GM19395 (cell line): ENCODE results near the gene SMYD3.

Source experiments
- ATAC-seq: cut with Tn5 transposase; IDR thresholded peaks from one replicate; pipeline ENCODE4 v1.9.1; 2021; ENCODE audit warnings: mild to moderate bottlenecking, moderate library complexity; ENCODE audit not compliant: unreplicated experiment

Gene SMYD3

GRCh38 chr1:246506674-246507481 lies at the start of gene SMYD3:
Gene SMYD3 (minus strand): TSS chr1:246507279.
- ATAC-seq: peak; percentile 94

GRCh38 chr1:246554201-246554600 lies 47.1 kb upstream of the SMYD3 start:
- ATAC-seq: no peak

GRCh38 chr1:246552110-246552509 lies 45.0 kb upstream of the SMYD3 start:
- ATAC-seq: no peak

- no peak for ATAC-seq
These were observed 43.3 kb upstream of the SMYD3 start for GRCh38 chr1:246550402-246550801.

- ATAC-seq: no peak
These were observed 42.6 kb upstream of the SMYD3 start for GRCh38 chr1:246549665-246550064.

GRCh38 chr1:246544001-246544400 lies 36.9 kb upstream of the SMYD3 start:
- no peak for ATAC-seq

GRCh38 chr1:246540738-246541491 lies 33.8 kb upstream of the SMYD3 start:
- no peak for ATAC-seq

- no peak for ATAC-seq
These were observed 30.8 kb upstream of the SMYD3 start for GRCh38 chr1:246537887-246538286.

- ATAC-seq: no peak
These were observed 30.4 kb upstream of the SMYD3 start for GRCh38 chr1:246537441-246537840.

GRCh38 chr1:246534114-246534513 lies 27.0 kb upstream of the SMYD3 start:
- ATAC-seq: no peak

- no peak for ATAC-seq
These were observed 26.4 kb upstream of the SMYD3 start for GRCh38 chr1:246533371-246533905.

GRCh38 chr1:246532519-246532918 lies 25.4 kb upstream of the SMYD3 start:
- no peak for ATAC-seq

- no peak for ATAC-seq
These were observed 23.4 kb upstream of the SMYD3 start for GRCh38 chr1:246530482-246530881.

- no peak for ATAC-seq
These were observed 22.1 kb upstream of the SMYD3 start for GRCh38 chr1:246528933-246529731.

- peak; percentile 87 for ATAC-seq
These were observed 20.5 kb upstream of the SMYD3 start for GRCh38 chr1:246527402-246528088.

GRCh38 chr1:246526915-246527314 lies 19.8 kb upstream of the SMYD3 start:
- ATAC-seq: no peak

GRCh38 chr1:246526380-246526779 lies 19.3 kb upstream of the SMYD3 start:
- ATAC-seq: no peak

- ATAC-seq: no peak
These were observed 12.4 kb upstream of the SMYD3 start for GRCh38 chr1:246519514-246519913.

- ATAC-seq: no peak
These were observed 11.6 kb upstream of the SMYD3 start for GRCh38 chr1:246518456-246519205.

GRCh38 chr1:246517391-246517790 lies 10.3 kb upstream of the SMYD3 start:
- no peak for ATAC-seq
